DND-41 (cell line): ENCODE results near the gene ADAMTS15.

Experiments
- EZH2 ChIP-seq: IDR thresholded peaks from 3 replicates; pipeline ENCODE4 v1.6.1; 2012; ENCODE audit warnings: borderline replicate concordance, low read depth, mild to moderate bottlenecking, moderate library complexity, low read length, inconsistent platforms; ENCODE audit not compliant: severe bottlenecking
- TF ChIP-seq, protein P1 (sequence below): IDR thresholded peaks from 2 replicates; pipeline ENCODE4 v1.5.1; 2012; ENCODE audit warnings: borderline replicate concordance, low read length, moderate library complexity, mild to moderate bottlenecking; ENCODE audit not compliant: poor library complexity, severe bottlenecking; ENCODE audit errors: extremely low read depth

DNA sequence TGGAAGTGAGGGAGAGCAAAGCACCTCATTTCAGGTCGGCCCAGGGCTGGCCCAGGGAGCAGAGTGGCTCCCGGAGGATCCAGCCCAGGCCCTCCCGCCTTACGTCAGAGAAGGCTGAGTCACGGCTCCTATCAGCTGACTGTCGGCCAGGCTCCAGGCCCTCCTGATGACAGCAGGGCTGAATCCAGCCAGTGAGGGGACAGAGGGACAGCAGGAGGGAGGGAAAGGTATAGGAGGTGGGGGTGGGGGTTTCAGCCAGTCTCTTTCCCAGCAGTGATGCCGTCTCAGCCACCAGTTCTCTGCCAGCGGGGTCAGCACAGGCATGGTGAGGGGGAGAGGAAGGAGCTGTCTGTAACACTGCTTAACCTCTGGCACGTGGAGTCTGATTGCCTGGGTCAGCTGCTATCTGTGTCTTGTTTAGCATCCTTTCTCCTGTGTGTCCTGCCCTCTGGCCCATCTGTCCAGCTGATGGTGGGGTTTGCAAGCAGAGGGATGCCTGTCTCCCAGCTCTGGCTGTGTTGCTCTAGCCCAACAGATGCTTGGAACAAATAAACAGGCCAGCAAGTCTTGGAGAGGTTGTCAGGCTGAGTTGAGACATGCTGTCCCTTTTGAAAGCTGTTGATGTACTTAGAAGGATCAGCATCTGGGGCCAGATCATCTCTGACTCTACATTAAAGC lies 74.0 kb downstream of the ADAMTS15 start:
- TF ChIP-seq, protein P1, sequence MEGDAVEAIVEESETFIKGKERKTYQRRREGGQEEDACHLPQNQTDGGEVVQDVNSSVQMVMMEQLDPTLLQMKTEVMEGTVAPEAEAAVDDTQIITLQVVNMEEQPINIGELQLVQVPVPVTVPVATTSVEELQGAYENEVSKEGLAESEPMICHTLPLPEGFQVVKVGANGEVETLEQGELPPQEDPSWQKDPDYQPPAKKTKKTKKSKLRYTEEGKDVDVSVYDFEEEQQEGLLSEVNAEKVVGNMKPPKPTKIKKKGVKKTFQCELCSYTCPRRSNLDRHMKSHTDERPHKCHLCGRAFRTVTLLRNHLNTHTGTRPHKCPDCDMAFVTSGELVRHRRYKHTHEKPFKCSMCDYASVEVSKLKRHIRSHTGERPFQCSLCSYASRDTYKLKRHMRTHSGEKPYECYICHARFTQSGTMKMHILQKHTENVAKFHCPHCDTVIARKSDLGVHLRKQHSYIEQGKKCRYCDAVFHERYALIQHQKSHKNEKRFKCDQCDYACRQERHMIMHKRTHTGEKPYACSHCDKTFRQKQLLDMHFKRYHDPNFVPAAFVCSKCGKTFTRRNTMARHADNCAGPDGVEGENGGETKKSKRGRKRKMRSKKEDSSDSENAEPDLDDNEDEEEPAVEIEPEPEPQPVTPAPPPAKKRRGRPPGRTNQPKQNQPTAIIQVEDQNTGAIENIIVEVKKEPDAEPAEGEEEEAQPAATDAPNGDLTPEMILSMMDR = no peak
- TF ChIP-seq EZH2 = no peak
